H1 (cell line): ENCODE data around the gene SMIM17. TPM values are rescaled to one million over a fixed set of nuclear protein-coding genes. Genes with fewer than 3 reads are reported as not detected.

Source experiments
- CTCF ChIA-PET: fragments of 300-600 bp; sonication (Branson Sonifier 250); formaldehyde crosslinking; loops from one replicate; lab custom pipeline; 2021; ENCODE audit not compliant: partially characterized antibody; lab: Charles Lee
- POLR2A ChIA-PET: fragments of 300-600 bp; sonication (Branson Sonifier 250); formaldehyde crosslinking; loops from one replicate; lab custom pipeline; 2021; ENCODE audit warnings: inconsistent platforms; ENCODE audit not compliant: partially characterized antibody; lab: Charles Lee
- DNase-seq, 2 experiments: peaks; one replicate each; pipeline versions ENCODE4 v3.0.0 to v3.0.0-alpha.2; 2010 to 2022; ENCODE audit warnings: low spot score in 2 of 2, low read depth in 1 of 2, mixed read lengths in 1 of 2
- FAIRE-seq: peaks from 2 replicates; lab custom pipeline; 2011; peaks lifted over from hg19 to GRCh38; lab: Jason Lieb, UNC
- H2AFZ ChIP-seq: 2 replicates; pipeline ENCODE4 v1.8.1; 2012; ENCODE audit warnings: low read length, inconsistent platforms
- H2AK5ac ChIP-seq: 2 replicates; pipeline ENCODE4 v1.6.1; 2013; ENCODE audit warnings: low read depth, low read length
- H2BK120ac ChIP-seq: replicated peaks from 2 replicates; pipeline ENCODE3; 2013; ENCODE audit warnings: low read depth, low read length, inconsistent platforms
- H2BK12ac ChIP-seq: 2 replicates; pipeline ENCODE4 v1.6.1; 2013; ENCODE audit warnings: low read depth, low read length
- H2BK15ac ChIP-seq: 2 replicates; pipeline ENCODE4 v1.6.1; 2013; ENCODE audit warnings: low read length
- H2BK20ac ChIP-seq: 2 replicates; pipeline ENCODE4 v1.6.1; 2013; ENCODE audit warnings: low read length
- H2BK5ac ChIP-seq: 2 replicates; pipeline ENCODE4 v1.6.1; 2013; ENCODE audit warnings: low read depth, low read length
- H3K14ac ChIP-seq: 2 replicates; pipeline ENCODE4 v1.6.1; 2013; ENCODE audit warnings: inconsistent platforms; ENCODE audit not compliant: insufficient read length
- H3K18ac ChIP-seq: 2 replicates; pipeline ENCODE4 v1.6.1; 2013; ENCODE audit warnings: low read length; ENCODE audit errors: extremely low read depth
- H3K23ac ChIP-seq: 2 replicates; pipeline ENCODE4 v1.6.1; 2013; ENCODE audit warnings: inconsistent platforms; ENCODE audit not compliant: insufficient read length
- H3K23me2 ChIP-seq: 2 replicates; pipeline ENCODE4 v1.6.1; 2013; ENCODE audit warnings: low read depth, low read length
- H3K27ac ChIP-seq: 2 replicates; pipeline ENCODE4 v1.6.1; 2011; ENCODE audit warnings: low read depth, low read length, inconsistent platforms
- H3K27me3 ChIP-seq, 4 experiments: replicated peaks in 1 of 4; 1 replicate in 1 of 4; 2 replicates in 3 of 4; pipeline versions ENCODE4 v1.6.1 to v1.8.1; 2011 to 2013; ENCODE audit warnings: low read length in 3 of 4, mild to moderate bottlenecking in 3 of 4, inconsistent platforms in 2 of 4, mixed read lengths in 2 of 4, moderate library complexity in 1 of 4; ENCODE audit not compliant: control insufficient read depth in 3 of 4, insufficient read depth in 3 of 4; ENCODE audit errors: extremely low read depth in 1 of 4
- H3K36me3 ChIP-seq, 4 experiments: 2 replicates each; pipeline versions ENCODE4 v1.6.1 to v1.8.1; 2011 to 2013; ENCODE audit warnings: mild to moderate bottlenecking in 4 of 4, low read length in 3 of 4, moderate library complexity in 2 of 4, control low read depth in 1 of 4, inconsistent platforms in 1 of 4; ENCODE audit not compliant: insufficient read depth in 4 of 4, control insufficient read depth in 2 of 4
- H3K4ac ChIP-seq: replicated peaks from 2 replicates; pipeline ENCODE3; 2013; ENCODE audit warnings: low read length, low read depth, mixed read lengths, inconsistent platforms; ENCODE audit not compliant: insufficient read length
- H3K4me1 ChIP-seq, 4 experiments: replicated peaks in 1 of 4; 1 replicate in 1 of 4; 2 replicates in 3 of 4; pipeline versions ENCODE4 v1.6.1 to v1.8.1; 2011 to 2013; ENCODE audit warnings: low read length in 3 of 4, inconsistent platforms in 2 of 4, mixed read lengths in 1 of 4; ENCODE audit not compliant: insufficient read depth in 4 of 4, control insufficient read depth in 3 of 4
- H3K4me2 ChIP-seq, 2 experiments: 2 replicates each; pipeline versions ENCODE4 v1.6.1 to v1.8.1; 2011 to 2013; ENCODE audit warnings: low read depth in 2 of 2, low read length in 2 of 2, control low read depth in 1 of 2, inconsistent platforms in 1 of 2, mild to moderate bottlenecking in 1 of 2; ENCODE audit not compliant: insufficient read depth in 1 of 2
- H3K4me3 ChIP-seq, 4 experiments: fragments of 200-600, 300-600 bp in 1 of 4; sonication (generic), shearing (Covaris generic), sonication (Bioruptor Twin) in 1 of 4; 2 replicates each; pipeline versions ENCODE4 v1.5.1 to v1.8.1; 2011 to 2016; ENCODE audit warnings: low read length in 4 of 4, low read depth in 3 of 4, control low read depth in 2 of 4, inconsistent platforms in 2 of 4, mild to moderate bottlenecking in 2 of 4, mixed read lengths in 1 of 4, moderate library complexity in 1 of 4; ENCODE audit not compliant: insufficient read depth in 2 of 4; ENCODE audit errors: extremely low read depth in 1 of 4
- H3K56ac ChIP-seq: replicated peaks from 2 replicates; pipeline ENCODE3; 2013; ENCODE audit warnings: low read depth, mild to moderate bottlenecking, mixed read lengths, low read length, inconsistent platforms; ENCODE audit not compliant: insufficient read length
- H3K79me1 ChIP-seq: 2 replicates; pipeline ENCODE4 v1.6.1; 2013; ENCODE audit warnings: low read depth, low read length, control low read depth
- H3K79me2 ChIP-seq, 2 experiments: 2 replicates each; pipeline versions ENCODE4 v1.6.1 to v1.8.1; 2012 to 2013; ENCODE audit warnings: low read length in 2 of 2, mild to moderate bottlenecking in 2 of 2, inconsistent platforms in 1 of 2; ENCODE audit not compliant: insufficient read depth in 2 of 2, control insufficient read depth in 1 of 2
- H3K9ac ChIP-seq, 4 experiments: replicated peaks in 1 of 4; 1 replicate in 1 of 4; 2 replicates in 3 of 4; pipeline versions ENCODE4 v1.6.1 to v1.8.1; 2011 to 2013; ENCODE audit warnings: low read depth in 3 of 4, low read length in 3 of 4, control low read depth in 2 of 4, mild to moderate bottlenecking in 2 of 4, moderate library complexity in 2 of 4, inconsistent platforms in 1 of 4; ENCODE audit errors: extremely low read depth in 1 of 4
- H3K9me3 ChIP-seq, 2 experiments: 2 replicates each; pipeline versions ENCODE4 v1.6.1 to v1.8.1; 2012 to 2013; ENCODE audit warnings: mild to moderate bottlenecking in 2 of 2, moderate library complexity in 2 of 2, control low read depth in 1 of 2, inconsistent platforms in 1 of 2, low read depth in 1 of 2, low read length in 1 of 2, mixed read lengths in 1 of 2; ENCODE audit not compliant: insufficient read depth in 2 of 2
- H4K20me1 ChIP-seq, 2 experiments: replicated peaks in 1 of 2; 2 replicates each; pipeline versions ENCODE3 to v1.8.1; 2011 to 2013; ENCODE audit warnings: inconsistent platforms in 2 of 2, low read length in 2 of 2, mild to moderate bottlenecking in 1 of 2; ENCODE audit not compliant: insufficient read depth in 2 of 2, control insufficient read depth in 1 of 2
- H4K5ac ChIP-seq: 2 replicates; pipeline ENCODE4 v1.6.1; 2013; ENCODE audit warnings: low read length, low read depth, mixed read lengths, inconsistent platforms; ENCODE audit not compliant: insufficient read length
- H4K8ac ChIP-seq: 2 replicates; pipeline ENCODE4 v1.8.0; 2013; ENCODE audit warnings: mild to moderate bottlenecking, moderate library complexity, low read length, inconsistent platforms; ENCODE audit not compliant: insufficient read depth; ENCODE audit errors: extremely low read depth
- H4K91ac ChIP-seq: replicated peaks from 2 replicates; pipeline ENCODE3; 2013; ENCODE audit warnings: low read length, mixed read lengths, inconsistent platforms; ENCODE audit not compliant: insufficient read length
- KDM4A ChIP-seq: IDR thresholded peaks from one replicate; pipeline ENCODE4 v1.7.1; 2012; ENCODE audit warnings: low read depth, mild to moderate bottlenecking, moderate library complexity, low read length, inconsistent platforms; ENCODE audit not compliant: severe bottlenecking
- RAD21 ChIP-seq, 2 experiments: IDR thresholded peaks in 1 of 2; conservative IDR thresholded peaks in 1 of 2; 2 replicates each; pipeline ENCODE4 v1.6.1; 2011; ENCODE audit warnings: low read depth in 2 of 2, low read length in 2 of 2, improper control_type of control experiment in 1 of 2, inconsistent platforms in 1 of 2, mild to moderate bottlenecking in 1 of 2, moderate library complexity in 1 of 2
- WGBS, 2 experiments: shearing (Covaris generic) in 1 of 2; methylation state at CpG; one replicate each; pipeline versions ENCODE4 v1.1.6 to v1.1.7; 2013 to 2015; ENCODE audit warnings: low lambda C conversion rate in 2 of 2, mixed read lengths in 2 of 2, inconsistent platforms in 1 of 2, low coverage in 1 of 2, missing lambda C conversion rate in 1 of 2; ENCODE audit not compliant: insufficient replicate concordance in 2 of 2, insufficient coverage in 1 of 2, insufficient read length in 1 of 2; ENCODE audit errors: extremely low coverage in 1 of 2, missing lambda C conversion rate in 1 of 2; 5-methylcytosine and 5-hydroxymethylcytosine counted together
- polyA plus RNA-seq, 7 experiments: library from polyadenylated mRNA; depleted of rRNA in 3 of 7; stranded (reverse) in 5 of 7; unstranded in 2 of 7; fragments of >200 nt in 5 of 7; fragments of 200-250 nt in 2 of 7; gene quantifications; 1 replicate in 5 of 7; 2 replicates in 1 of 7; 4 replicates in 1 of 7; pipeline versions ENCODE4 v1.2.1 to v1.2.3, GENCODE V29; 2011 to 2013; ENCODE audit warnings: missing spikeins in 2 of 7, mixed read lengths in 2 of 7
- total RNA-seq: library from RNA; stranded (reverse); fragmentation: NEBNext Ultra II Directional; extraction: Animal tissue kit (Norgen Biotek cat#: 25700); gene quantifications from 2 replicates; pipeline ENCODE4 v1.2.1, GENCODE V29; 2021
- TF ChIP-seq, protein P1 (sequence below), 3 experiments: IDR thresholded peaks; 1 replicate in 2 of 3; 2 replicates in 1 of 3; pipeline versions ENCODE4 v1.5.1 to v1.6.1; 2011; ENCODE audit warnings: low read length in 3 of 3, mild to moderate bottlenecking in 3 of 3, inconsistent platforms in 2 of 3, low read depth in 1 of 3, moderate library complexity in 1 of 3; ENCODE audit not compliant: insufficient read depth in 1 of 3; ENCODE audit errors: control extremely low read depth in 1 of 3

The SMIM17 gene
- total and polyA plus RNA-seq, 2 of the 8 experiments (the other 6 are each of a cell fraction or from before 2014, with no cell fraction given): 0.06 TPM; not detected in 1

DNA sequence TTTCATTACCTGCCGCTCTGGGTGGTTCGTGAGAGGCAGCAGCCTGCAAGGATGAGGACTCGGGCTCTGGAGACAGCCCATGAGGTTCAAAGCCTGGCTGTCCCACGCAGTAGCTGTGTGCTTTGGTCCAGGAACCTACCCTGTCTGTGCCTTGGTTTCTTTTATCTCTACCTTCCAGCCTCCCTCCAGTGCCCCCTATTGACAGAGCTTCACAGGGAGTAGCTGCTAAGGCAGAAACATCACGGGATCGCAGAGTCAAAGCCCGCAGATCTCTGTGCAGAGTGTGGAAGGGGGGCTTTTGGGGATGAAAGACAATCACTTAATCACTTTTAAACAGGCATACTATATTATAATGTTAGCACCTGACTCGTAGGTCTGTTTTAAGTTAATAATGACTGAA, 31.7 kb upstream of the SMIM17 start:
- FAIRE-seq: no peak
- Histone ChIP-seq H3K14ac (no peak overlapping the region), H2BK20ac (no peak overlapping the region), H3K4me2 (no peak overlapping the region), H2BK5ac (no peak overlapping the region)
- CTCF ChIA-PET: interaction anchor here (1.4 kb wide), 1 partner anchor 9 kb away, joined by 4 read pairs; no protein-coding TSS in a partner anchor
- TF ChIP-seq RAD21 (IDR thresholded peaks at IDR 0.05 in 1 of 2, conservative IDR thresholded peaks at IDR 0.05 in 1 of 2; ENCODE audit: low read depth in 2 of 2, low read length in 2 of 2) (0 out of 4 replicates have a peak, but pooled peaks of 1 of the 2 experiments have one; percentile 6), KDM4A (no peak)
- TF ChIP-seq, protein P1, sequence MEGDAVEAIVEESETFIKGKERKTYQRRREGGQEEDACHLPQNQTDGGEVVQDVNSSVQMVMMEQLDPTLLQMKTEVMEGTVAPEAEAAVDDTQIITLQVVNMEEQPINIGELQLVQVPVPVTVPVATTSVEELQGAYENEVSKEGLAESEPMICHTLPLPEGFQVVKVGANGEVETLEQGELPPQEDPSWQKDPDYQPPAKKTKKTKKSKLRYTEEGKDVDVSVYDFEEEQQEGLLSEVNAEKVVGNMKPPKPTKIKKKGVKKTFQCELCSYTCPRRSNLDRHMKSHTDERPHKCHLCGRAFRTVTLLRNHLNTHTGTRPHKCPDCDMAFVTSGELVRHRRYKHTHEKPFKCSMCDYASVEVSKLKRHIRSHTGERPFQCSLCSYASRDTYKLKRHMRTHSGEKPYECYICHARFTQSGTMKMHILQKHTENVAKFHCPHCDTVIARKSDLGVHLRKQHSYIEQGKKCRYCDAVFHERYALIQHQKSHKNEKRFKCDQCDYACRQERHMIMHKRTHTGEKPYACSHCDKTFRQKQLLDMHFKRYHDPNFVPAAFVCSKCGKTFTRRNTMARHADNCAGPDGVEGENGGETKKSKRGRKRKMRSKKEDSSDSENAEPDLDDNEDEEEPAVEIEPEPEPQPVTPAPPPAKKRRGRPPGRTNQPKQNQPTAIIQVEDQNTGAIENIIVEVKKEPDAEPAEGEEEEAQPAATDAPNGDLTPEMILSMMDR (IDR thresholded peaks at IDR 0.05; ENCODE audit: control extremely low read depth in 1 of 3, insufficient read depth in 1 of 3, low read depth in 1 of 3, low read length in 3 of 3): peak in 2 of 3 experiments; percentile 19 to 49; a peak in 2 of 4 replicates
- TF ChIP-seq, all 59 proteins: peak for 2
- POLR2A ChIA-PET: no interaction called here
- no peak for DNase-seq
- Histone ChIP-seq H2AK5ac (no peak overlapping the region), H3K9ac (no peak overlapping the region), H3K23me2 (no peaks in the 10 kb centered on the region), H4K91ac (no peak overlapping the region), H2AFZ (no peak overlapping the region), H3K27me3 (no peaks in the 10 kb centered on the region), H4K5ac (no peak overlapping the region), H3K4ac (no peak overlapping the region), H3K79me2 (peaks cover 4 to 20% of the 10 kb centered on the region in 2 experiments; a peak in 3 of 4 replicates), H4K20me1 (no peaks in the 10 kb centered on the region), H3K4me3 (no peak overlapping the region), H3K36me3 (no peaks in the 10 kb centered on the region; a peak in 1 of 8 replicates), H3K9me3 (peaks cover 20 to 40% of the 10 kb centered on the region in 2 experiments), H3K27ac (no peak overlapping the region), H4K8ac (no peak overlapping the region), H3K79me1 (peaks cover 2% of the 10 kb centered on the region; the same call in 1 of the 2 replicates), H2BK12ac (no peak overlapping the region), H2BK15ac (no peak overlapping the region), H3K4me1 (no peaks in the 10 kb centered on the region; a peak in 1 of 7 replicates), H3K23ac (no peak overlapping the region), H3K18ac (no peak overlapping the region), H2BK120ac (no peak overlapping the region), H3K56ac (no peak overlapping the region)
- 86% methylated on average over 8 of the region's 8 CpGs; no CpG with 5 or more reads in 1 of the 2 experiments for WGBS, 2 experiments
